ENCODE results near the gene SLC33A1.
"Not testable (repeated sequence)": the region's sequence is repeated elsewhere in the genome, so short reads cannot be mapped to it uniquely, and the experiment has no call there.

SLC33A1 gene

GRCh38 chr3:155843569-155843968 lies 10.7 kb downstream of the SLC33A1 start:
- peaks cover 14% of the 10 kb centered on the region for H3K36me3 Mint-ChIP-seq
- no peak overlapping the region for H3K27ac Mint-ChIP-seq
- H3K4me1 Mint-ChIP-seq = peaks cover 21% of the 10 kb centered on the region
- no peaks in the 10 kb centered on the region for H3K27me3 Mint-ChIP-seq
- no peak overlapping the region for H3K4me3 Mint-ChIP-seq
- ATAC-seq = no peak
- no peaks in the 10 kb centered on the region for H3K9me3 Mint-ChIP-seq

DNA sequence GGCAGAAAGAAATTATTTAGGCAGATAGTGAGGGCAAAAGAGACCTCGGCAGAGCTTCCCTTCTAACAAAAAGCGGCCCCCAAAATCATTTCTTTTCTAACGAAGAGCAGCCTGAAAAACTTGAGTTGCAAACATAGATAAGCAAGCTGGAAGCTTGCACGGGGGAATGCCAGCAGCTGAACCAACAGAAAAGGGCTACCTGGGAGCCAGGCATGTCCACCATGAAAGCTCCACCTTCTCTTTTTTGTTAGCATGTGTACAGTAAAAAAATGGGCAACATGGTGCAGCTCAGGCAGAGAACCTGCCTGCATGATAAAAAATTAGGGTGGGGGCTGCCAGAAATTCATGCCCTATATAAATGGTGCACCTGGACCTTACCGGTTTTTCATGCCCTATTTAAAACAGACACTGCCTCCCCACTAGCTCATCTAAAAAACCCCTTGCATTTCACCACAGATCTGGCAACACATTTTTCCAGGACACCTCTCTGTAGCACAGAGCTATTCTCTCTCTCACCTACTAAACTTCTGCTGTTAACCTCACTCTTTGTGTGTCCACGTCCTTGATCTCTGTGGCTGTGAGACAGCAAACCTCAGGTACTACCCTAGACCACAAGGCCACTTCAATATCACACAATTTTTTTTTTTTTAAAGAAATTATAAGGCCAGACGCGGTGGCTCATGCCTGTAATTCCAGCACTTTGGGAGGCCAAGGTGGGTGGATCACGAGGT lies 18.7 kb downstream of the SLC33A1 start:
- no peak for ATAC-seq
- H3K27ac Mint-ChIP-seq = no peak overlapping the region
- no peaks in the 10 kb centered on the region for H3K9me3 Mint-ChIP-seq
- H3K36me3 Mint-ChIP-seq = peaks cover 17% of the 10 kb centered on the region
- no peaks in the 10 kb centered on the region for H3K4me1 Mint-ChIP-seq
- H3K27me3 Mint-ChIP-seq = no peaks in the 10 kb centered on the region
- H3K4me3 Mint-ChIP-seq = no peak overlapping the region

DNA sequence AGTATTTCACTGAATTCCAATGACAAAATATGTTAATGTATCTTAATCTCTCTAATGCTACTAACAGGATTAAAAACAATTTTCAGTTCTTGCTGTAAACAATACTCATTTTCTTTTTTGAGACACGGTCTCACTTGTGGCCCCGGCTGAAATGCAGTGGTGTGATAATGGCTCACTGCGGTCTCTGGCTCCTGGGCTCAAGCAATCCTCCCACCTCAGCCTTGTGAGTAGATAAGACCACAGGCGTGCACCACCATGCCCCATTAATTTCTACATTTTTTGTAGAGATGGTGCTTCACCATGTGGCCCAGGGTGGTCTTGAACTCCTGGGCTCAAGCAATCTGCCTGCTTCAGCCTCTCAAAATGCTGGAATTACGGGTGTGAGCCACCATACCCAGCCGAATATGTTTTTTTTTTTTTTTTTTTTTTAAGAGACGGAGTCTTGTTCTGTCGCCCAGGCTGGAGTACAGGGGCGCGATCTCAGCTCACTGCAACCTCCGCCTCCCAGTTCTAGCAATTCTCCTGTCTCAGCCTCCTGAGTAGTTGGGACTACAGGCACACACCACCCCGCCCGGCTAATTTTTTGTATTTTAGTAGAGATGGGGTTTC lies 25.6 kb downstream of the SLC33A1 start:
- not testable (repeated sequence) for H3K27ac Mint-ChIP-seq, H3K9me3 Mint-ChIP-seq, H3K4me3 Mint-ChIP-seq, ATAC-seq, H3K36me3 Mint-ChIP-seq, H3K4me1 Mint-ChIP-seq, H3K27me3 Mint-ChIP-seq

DNA sequence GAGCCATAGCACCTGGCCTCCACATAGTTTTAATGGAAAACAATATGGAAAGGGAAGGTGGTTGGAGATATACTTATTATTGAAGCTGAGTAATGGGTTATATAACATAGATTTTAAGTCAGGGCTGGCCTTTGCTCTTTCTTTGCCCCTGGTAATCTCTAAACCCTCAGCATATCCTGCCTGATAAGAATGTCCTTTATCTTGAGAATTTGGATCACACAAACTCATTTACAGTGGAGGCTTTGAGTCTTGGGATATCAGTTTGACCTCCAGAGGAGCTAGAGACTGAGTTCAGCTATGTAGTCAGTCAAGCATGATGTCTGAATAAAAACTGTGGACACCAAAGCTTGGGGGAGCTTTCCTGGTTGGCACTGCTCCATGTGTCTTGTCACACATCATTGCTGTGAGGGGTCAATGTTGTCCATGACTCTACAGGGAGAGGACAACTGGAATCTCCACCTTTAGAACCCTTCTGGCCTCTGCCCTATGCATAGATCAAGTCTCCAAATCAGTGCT lies 39.1 kb downstream of the SLC33A1 start:
- no peak for ATAC-seq
- Mint-ChIP-seq H3K36me3 (no peaks in the 10 kb centered on the region), H3K27me3 (peaks cover 17% of the 10 kb centered on the region), H3K9me3 (no peaks in the 10 kb centered on the region), H3K4me1 (no peaks in the 10 kb centered on the region), H3K4me3 (no peak overlapping the region), H3K27ac (no peak overlapping the region)

- not testable (repeated sequence) for ATAC-seq, H3K9me3 Mint-ChIP-seq, H3K36me3 Mint-ChIP-seq, H3K27ac Mint-ChIP-seq, H3K4me1 Mint-ChIP-seq, H3K4me3 Mint-ChIP-seq
- H3K27me3 Mint-ChIP-seq = peaks cover 17% of the 10 kb centered on the region
Observed at GRCh38 chr3:155813224-155813623, 41.0 kb downstream of the SLC33A1 start.

GRCh38 chr3:155809181-155809580 lies 45.0 kb downstream of the SLC33A1 start:
- Mint-ChIP-seq H3K9me3 (no peaks in the 10 kb centered on the region), H3K36me3 (no peaks in the 10 kb centered on the region), H3K4me1 (peaks cover 14% of the 10 kb centered on the region), H3K27ac (no peak overlapping the region), H3K27me3 (peaks cover 17% of the 10 kb centered on the region), H3K4me3 (no peak overlapping the region)
- no peak for ATAC-seq

GRCh38 chr3:155807823-155808222 lies 46.4 kb downstream of the SLC33A1 start:
- H3K4me1 Mint-ChIP-seq = peaks cover 14% of the 10 kb centered on the region
- H3K36me3 Mint-ChIP-seq = no peaks in the 10 kb centered on the region
- no peaks in the 10 kb centered on the region for H3K9me3 Mint-ChIP-seq
- H3K27me3 Mint-ChIP-seq = peaks cover 17% of the 10 kb centered on the region
- no peak overlapping the region for H3K4me3 Mint-ChIP-seq
- no peak for ATAC-seq
- no peak overlapping the region for H3K27ac Mint-ChIP-seq

DNA sequence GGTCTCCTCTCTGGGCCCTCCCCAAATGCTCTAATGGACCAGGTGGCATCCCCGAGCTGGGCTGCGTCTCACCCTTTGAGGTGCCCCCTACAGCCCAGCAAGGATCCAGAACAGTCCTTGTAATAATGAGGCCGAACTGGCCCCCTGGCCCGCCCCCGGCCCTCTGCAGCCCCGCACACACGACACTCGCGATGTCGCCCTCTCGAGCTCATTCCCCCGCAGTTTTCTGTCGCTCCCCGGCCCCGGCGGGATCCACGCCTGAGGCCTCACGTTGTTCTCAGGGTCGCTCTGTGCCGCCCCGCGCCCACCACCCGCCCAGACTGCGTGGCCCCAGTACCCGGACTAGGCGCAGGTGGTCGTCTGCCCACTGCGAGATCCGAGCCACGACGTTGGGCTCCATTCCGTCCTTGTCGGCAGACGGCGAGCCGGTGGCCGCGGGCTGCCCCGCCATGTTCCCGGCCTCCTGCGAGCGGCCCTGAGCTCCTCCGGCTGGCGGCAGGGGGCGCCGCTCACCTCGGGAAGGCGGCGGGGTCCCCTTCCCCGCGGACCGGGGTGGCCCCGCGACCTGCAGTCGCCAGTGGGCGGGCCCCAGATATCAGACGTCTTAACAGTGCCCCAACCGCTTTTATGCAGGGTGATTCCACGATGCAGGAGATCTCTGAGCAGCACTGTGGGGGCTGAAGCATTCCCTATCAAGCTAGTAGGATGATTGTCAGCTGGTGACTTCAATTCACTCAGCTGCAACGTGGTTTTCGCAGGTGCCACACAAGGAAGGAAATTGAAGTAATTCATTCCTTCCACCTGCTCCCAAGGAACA lies 48.2 kb downstream of the SLC33A1 start, which contains the start of gene C3orf33:
C3orf33 (minus strand) TSS at position 477 of the 817 bp plus-strand sequence; CDS start at position 451, 26 bp downstream.
- Mint-ChIP-seq H3K36me3 (peaks cover 6% of the 10 kb centered on the region), H3K4me3 (peak within 1 kb of the TSS; percentile 82), H3K4me1 (peaks cover 14% of the 10 kb centered on the region), H3K27me3 (peaks cover 8% of the 10 kb centered on the region), H3K9me3 (no peaks in the 10 kb centered on the region), H3K27ac (peak within 1 kb of the TSS; percentile 88)
- ATAC-seq = peak; percentile 97

DNA sequence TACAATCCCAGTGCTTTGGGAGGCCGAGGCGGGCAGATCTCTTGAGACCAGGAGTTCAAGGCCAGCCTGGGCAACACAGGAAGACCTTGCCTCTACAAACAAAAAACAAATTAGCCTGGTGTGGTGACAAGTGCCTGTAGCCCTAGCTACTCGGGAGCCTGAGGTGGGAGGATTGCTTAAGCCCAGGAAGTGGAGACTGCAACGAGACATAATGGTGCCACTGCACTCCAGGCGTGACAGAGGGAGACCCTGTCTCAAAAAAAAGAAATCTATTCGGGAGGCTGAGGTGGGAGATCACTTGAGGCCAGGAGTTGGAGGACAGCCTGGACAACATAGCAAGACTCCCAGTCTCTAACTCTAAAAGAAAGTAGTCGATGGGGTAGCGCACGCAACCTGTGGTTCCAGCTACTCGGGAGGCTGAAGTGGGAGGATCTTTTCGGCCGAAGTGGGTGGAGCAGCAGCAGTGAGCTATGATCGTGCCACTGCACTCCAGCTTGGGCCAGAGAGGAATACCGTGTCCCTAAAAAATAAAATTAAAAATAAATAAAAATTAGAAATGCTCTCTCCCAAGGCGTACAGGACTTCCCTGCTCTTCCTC lies 48.9 kb downstream of the SLC33A1 start:
- peak overlapping the region; percentile 88 for H3K27ac Mint-ChIP-seq
- ATAC-seq = no peak
- H3K27me3 Mint-ChIP-seq = peaks cover under 1% of the 10 kb centered on the region

GRCh38 chr3:155804323-155804722 lies 49.9 kb downstream of the SLC33A1 start:
- no peaks in the 10 kb centered on the region for H3K9me3 Mint-ChIP-seq
- H3K4me3 Mint-ChIP-seq = no peak overlapping the region
- no peaks in the 10 kb centered on the region for H3K27me3 Mint-ChIP-seq
- peak overlapping the region; percentile 88 for H3K27ac Mint-ChIP-seq
- peaks cover 16% of the 10 kb centered on the region for H3K36me3 Mint-ChIP-seq
- H3K4me1 Mint-ChIP-seq = peaks cover 14% of the 10 kb centered on the region
- ATAC-seq = no peak

More for the DNA sequence above, 48.9 kb downstream of the SLC33A1 start:
- H3K4me1 Mint-ChIP-seq = peaks cover 14% of the 10 kb centered on the region
- no peaks in the 10 kb centered on the region for H3K9me3 Mint-ChIP-seq
- peaks cover 6% of the 10 kb centered on the region for H3K36me3 Mint-ChIP-seq
- peak overlapping the region; percentile 82 for H3K4me3 Mint-ChIP-seq

GRCh38 chr3:155792532-155792931 lies 61.7 kb downstream of the SLC33A1 start:
- H3K4me3 Mint-ChIP-seq = no peak overlapping the region
- H3K27me3 Mint-ChIP-seq = no peaks in the 10 kb centered on the region
- peaks cover 64% of the 10 kb centered on the region for H3K36me3 Mint-ChIP-seq
- H3K4me1 Mint-ChIP-seq = no peaks in the 10 kb centered on the region
- H3K27ac Mint-ChIP-seq = no peak overlapping the region
- peaks cover 5% of the 10 kb centered on the region for H3K9me3 Mint-ChIP-seq
- ATAC-seq = no peak

- Mint-ChIP-seq H3K9me3 (peaks cover 5% of the 10 kb centered on the region), H3K27ac (no peak overlapping the region), H3K36me3 (peaks cover 52% of the 10 kb centered on the region), H3K4me3 (no peak overlapping the region), H3K27me3 (no peaks in the 10 kb centered on the region), H3K4me1 (no peaks in the 10 kb centered on the region)
- no peak for ATAC-seq
Observed at GRCh38 chr3:155791190-155791589, 63.0 kb downstream of the SLC33A1 start.

DNA sequence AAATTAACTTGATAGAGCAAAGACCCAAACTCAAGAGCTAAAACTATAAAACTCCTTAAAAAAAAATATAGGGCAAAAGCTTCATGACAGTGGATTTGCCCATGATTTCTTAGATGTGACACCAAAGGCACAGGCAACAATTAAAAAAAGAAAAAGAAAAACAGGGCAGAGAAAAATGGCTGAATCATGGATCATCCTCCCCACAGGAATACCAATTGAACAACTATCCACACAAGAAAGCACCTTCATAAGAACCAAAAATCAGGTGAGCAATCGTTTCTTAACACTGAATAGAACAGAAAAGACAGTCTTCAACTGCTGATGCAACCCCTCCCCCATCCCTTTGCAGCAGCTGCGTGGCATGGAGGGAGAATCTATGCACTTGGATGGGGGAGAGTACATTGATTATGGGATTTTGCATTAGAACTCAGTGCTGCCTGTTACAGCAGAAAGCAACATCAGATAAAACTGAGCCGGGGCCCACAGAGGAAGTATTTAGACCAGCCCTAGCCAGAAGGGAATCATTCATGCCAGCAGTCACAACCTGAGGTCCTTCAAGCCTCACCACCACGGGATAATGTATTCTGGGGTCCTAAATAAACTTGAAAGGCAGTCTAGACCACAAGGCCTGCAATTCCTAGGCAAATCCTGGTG lies 63.8 kb downstream of the SLC33A1 start:
- ATAC-seq = no peak
- peaks cover 6% of the 10 kb centered on the region for H3K4me1 Mint-ChIP-seq
- no peak overlapping the region for H3K4me3 Mint-ChIP-seq
- peaks cover 5% of the 10 kb centered on the region for H3K9me3 Mint-ChIP-seq
- peaks cover 46% of the 10 kb centered on the region for H3K36me3 Mint-ChIP-seq
- no peak overlapping the region for H3K27ac Mint-ChIP-seq
- no peaks in the 10 kb centered on the region for H3K27me3 Mint-ChIP-seq

- Mint-ChIP-seq H3K27me3 (no peaks in the 10 kb centered on the region), H3K4me1 (peaks cover 6% of the 10 kb centered on the region), H3K27ac (no peak overlapping the region), H3K9me3 (no peaks in the 10 kb centered on the region), H3K36me3 (peaks cover 20% of the 10 kb centered on the region), H3K4me3 (no peak overlapping the region)
- ATAC-seq = no peak
Observed at GRCh38 chr3:155785662-155786295, 68.4 kb downstream of the SLC33A1 start.

Data from stimulated activated memory B cell treated with anti-CD40 and anti-IgM and Interleukin-4, amounts not matched to agents 10 μg/mL and 1 μg/mL and 100 μg/mL, for 72 hours (primary cell).